T-cell (primary cell): ENCODE measurements around the gene ENTPD6. TPM values are rescaled to one million over a fixed set of nuclear protein-coding genes. Genes with fewer than 3 reads are reported as not detected.

Experiments
- ATAC-seq, 4 experiments: fragments of 200-7000 bp in 3 of 4; fragments of 150-1000 bp in 1 of 4; cut with Tn5 transposase; replicated peaks in 1 of 4; 1 replicate in 3 of 4; 2 replicates in 1 of 4; pipeline ENCODE4 v1.10.0; 2021; ENCODE audit warnings: moderate library complexity in 3 of 4, mild to moderate bottlenecking in 2 of 4, moderate number of reproducible peaks in 1 of 4
- CTCF ChIA-PET, 2 donors: fragments of 300-600 bp; sonication (Branson Sonifier 250); formaldehyde crosslinking; loops; one replicate each; lab custom pipeline; 2022; ENCODE audit warnings: antibody characterized with exemption in 2 of 2; lab: Charles Lee
- POLR2A ChIA-PET, 2 donors: fragments of 300-600 bp; sonication (Branson Sonifier 250); formaldehyde crosslinking; loops; one replicate each; lab custom pipeline; 2022; ENCODE audit warnings: antibody characterized with exemption in 2 of 2; lab: Charles Lee
- DNase-seq, 35 experiments: peaks; one replicate each; pipeline versions ENCODE4 v3.0.0 to v3.0.0-alpha.2; 2013 to 2023
- H3K27ac ChIP-seq: one replicate; pipeline ENCODE4 v1.5.1; 2013; ENCODE audit warnings: low read length
- H3K27me3 ChIP-seq, 2 experiments: replicated peaks in 1 of 2; 1 replicate in 1 of 2; 2 replicates in 1 of 2; pipeline versions ENCODE4 v1.6.1 to v1.7.0; 2013; ENCODE audit warnings: low read length in 1 of 2, mixed read lengths in 1 of 2; ENCODE audit not compliant: control insufficient read depth in 2 of 2, insufficient read depth in 2 of 2; ENCODE audit errors: extremely low read depth in 1 of 2
- H3K36me3 ChIP-seq, 2 donors: 1 replicate in 1 of 2; 2 replicates in 1 of 2; pipeline versions ENCODE4 v1.6.1 to v1.7.0; 2013; ENCODE audit warnings: low read length in 1 of 2; ENCODE audit not compliant: control insufficient read depth in 2 of 2, insufficient read depth in 1 of 2; ENCODE audit errors: extremely low read depth in 1 of 2
- H3K4me1 ChIP-seq, 2 experiments: 1 replicate in 1 of 2; 2 replicates in 1 of 2; pipeline versions ENCODE4 v1.6.1 to v1.7.0; 2013; ENCODE audit warnings: low read length in 2 of 2, mixed read lengths in 1 of 2; ENCODE audit not compliant: insufficient read depth in 2 of 2, control insufficient read depth in 1 of 2; ENCODE audit errors: extremely low read depth in 1 of 2
- H3K4me3 ChIP-seq, 2 donors: 1 replicate in 1 of 2; 2 replicates in 1 of 2; pipeline versions ENCODE4 v1.5.1 to v1.7.0; 2013; ENCODE audit warnings: mild to moderate bottlenecking in 2 of 2, low read length in 1 of 2, moderate library complexity in 1 of 2; ENCODE audit not compliant: control insufficient read depth in 1 of 2; ENCODE audit errors: extremely low read depth in 1 of 2
- H3K9me3 ChIP-seq: 2 replicates; pipeline ENCODE4 v1.7.0; 2013
- H3K27ac Mint-ChIP-seq, 2 donors: one replicate each; pipeline ENCODE4 v1.8.0; 2020 to 2021; ENCODE audit warnings: mild to moderate bottlenecking in 2 of 2, mixed read lengths in 2 of 2
- H3K27me3 Mint-ChIP-seq, 2 donors: one replicate each; pipeline ENCODE4 v1.8.0; 2021 to 2022; ENCODE audit warnings: mixed read lengths in 2 of 2
- H3K36me3 Mint-ChIP-seq: one replicate; pipeline ENCODE4 v1.8.0; 2021; ENCODE audit warnings: mixed read lengths
- H3K4me1 Mint-ChIP-seq, 3 donors: one replicate each; pipeline ENCODE4 v1.8.0; 2020 to 2022; ENCODE audit warnings: mixed read lengths in 3 of 3, mild to moderate bottlenecking in 1 of 3
- H3K4me3 Mint-ChIP-seq, 3 donors: one replicate each; pipeline ENCODE4 v1.8.0; 2020 to 2022; ENCODE audit warnings: mild to moderate bottlenecking in 3 of 3, mixed read lengths in 3 of 3, moderate library complexity in 3 of 3
- H3K9me3 Mint-ChIP-seq, 3 donors: one replicate each; pipeline ENCODE4 v1.8.0; 2020 to 2022; ENCODE audit warnings: mixed read lengths in 3 of 3
- WGBS: methylation state at CpG from one replicate; pipeline ENCODE4 v1.1.5; 2013; ENCODE audit warnings: missing lambda C conversion rate; ENCODE audit not compliant: insufficient coverage; 5-methylcytosine and 5-hydroxymethylcytosine counted together
- total RNA-seq, 35 experiments: library from RNA in 6 of 35; stranded (reverse) in 6 of 35; fragments of 120-200 nt in 1 of 35; gene quantifications; one replicate each; pipeline versions ENCODE4 v1.2.1 to v1.2.4 and lab custom pipeline; 2013 to 2026

The ENTPD6 gene
- total RNA-seq, 5 donors from 2014 or later (not counting 1 experiment from before 2014, with no cell fraction given), result 80.5 to 102 (median 90.9) TPM

GRCh38 chr20:25214819-25215218 is 19.3 kb downstream of the ENTPD6 start:
- DNase-seq (no peak), ATAC-seq (no peak)
- POLR2A ChIA-PET, result no interaction called here
- Histone ChIP-seq H3K27ac (no peak overlapping the region), H3K9me3 (no peaks in the 10 kb centered on the region), H3K36me3 (peaks cover 21 to 51% of the 10 kb centered on the region in 2 donors), H3K4me3 (no peak overlapping the region), H3K27me3 (no peaks in the 10 kb centered on the region), H3K4me1 (no peaks in the 10 kb centered on the region)
- H3K36me3 Mint-ChIP-seq, result peaks cover 47% of the 10 kb centered on the region
- H3K9me3 Mint-ChIP-seq, result no peaks in the 10 kb centered on the region
- no peak overlapping the region for H3K4me3 Mint-ChIP-seq
- WGBS, result no CpG with 5 or more reads among the region's 7 CpGs
- no peak overlapping the region for H3K27ac Mint-ChIP-seq
- CTCF ChIA-PET, result interaction anchor here in 1 of 2 donors (0.6 kb wide), 1 partner anchor 17 kb away, joined by 7 read pairs; no protein-coding TSS in a partner anchor
- no peaks in the 10 kb centered on the region for H3K4me1 Mint-ChIP-seq
- H3K27me3 Mint-ChIP-seq, result no peaks in the 10 kb centered on the region

GRCh38 chr20:25215521-25215920 is 20.0 kb downstream of the ENTPD6 start:
- no peak overlapping the region for H3K27ac Mint-ChIP-seq
- Histone ChIP-seq H3K9me3 (no peaks in the 10 kb centered on the region), H3K4me3 (no peak overlapping the region), H3K36me3 (peaks cover 21 to 51% of the 10 kb centered on the region in 2 donors), H3K27me3 (no peaks in the 10 kb centered on the region), H3K27ac (no peak overlapping the region), H3K4me1 (no peaks in the 10 kb centered on the region)
- 96% methylated on average over 10 of the region's 10 CpGs for WGBS
- H3K36me3 Mint-ChIP-seq, result peaks cover 48% of the 10 kb centered on the region
- CTCF ChIA-PET, result no interaction called here
- H3K9me3 Mint-ChIP-seq, result no peaks in the 10 kb centered on the region
- H3K4me3 Mint-ChIP-seq, result no peak overlapping the region
- POLR2A ChIA-PET, result no interaction called here
- no peak for ATAC-seq
- no peak for DNase-seq
- H3K27me3 Mint-ChIP-seq, result no peaks in the 10 kb centered on the region
- H3K4me1 Mint-ChIP-seq, result no peaks in the 10 kb centered on the region

- H3K27ac ChIP-seq, result no peak overlapping the region
- CTCF ChIA-PET, result interaction anchor here in 1 of 2 donors (0.5 kb wide), 1 partner anchor 149 kb away, joined by 3 read pairs; no protein-coding TSS in a partner anchor
- POLR2A ChIA-PET, result interaction anchor here in 1 of 2 donors (0.7 kb wide), 1 partner anchor 27 kb away, joined by 3 read pairs; no protein-coding TSS in a partner anchor
- Mint-ChIP-seq H3K36me3 (peaks cover 50% of the 10 kb centered on the region), H3K27ac (no peak overlapping the region), H3K9me3 (no peaks in the 10 kb centered on the region), H3K4me1 (no peaks in the 10 kb centered on the region), H3K27me3 (no peaks in the 10 kb centered on the region), H3K4me3 (no peak overlapping the region)
- H3K4me1 ChIP-seq, result no peaks in the 10 kb centered on the region
- H3K4me3 ChIP-seq, result no peak overlapping the region
- DNase-seq (no peak), ATAC-seq (no peak)
- peaks cover 19 to 55% of the 10 kb centered on the region in 2 donors for H3K36me3 ChIP-seq
- H3K27me3 ChIP-seq, result no peaks in the 10 kb centered on the region
- no peaks in the 10 kb centered on the region for H3K9me3 ChIP-seq
- 98% methylated on average over 6 of the region's 16 CpGs for WGBS
Observed at GRCh38 chr20:25216199-25216945, 20.9 kb downstream of the ENTPD6 start.

GRCh38 chr20:25217161-25218108 is 21.9 kb downstream of the ENTPD6 start:
- Mint-ChIP-seq H3K27ac (no peak overlapping the region), H3K27me3 (no peaks in the 10 kb centered on the region), H3K4me3 (no peak overlapping the region), H3K4me1 (no peaks in the 10 kb centered on the region), H3K9me3 (no peaks in the 10 kb centered on the region), H3K36me3 (peaks cover 41% of the 10 kb centered on the region)
- Histone ChIP-seq H3K9me3 (no peaks in the 10 kb centered on the region), H3K27me3 (no peaks in the 10 kb centered on the region), H3K27ac (no peak overlapping the region), H3K4me3 (no peak overlapping the region), H3K4me1 (no peaks in the 10 kb centered on the region), H3K36me3 (peaks cover 20 to 45% of the 10 kb centered on the region in 2 donors)
- CTCF ChIA-PET, result interaction anchor here in 1 of 2 donors (0.5 kb wide), 1 partner anchor 150 kb away, joined by 3 read pairs; no protein-coding TSS in a partner anchor
- POLR2A ChIA-PET, result no interaction called here
- WGBS, result 95% methylated on average over 15 of the region's 21 CpGs
- DNase-seq (no peak), ATAC-seq (no peak)

GRCh38 chr20:25218109-25218486 is 22.6 kb downstream of the ENTPD6 start:
- Histone ChIP-seq H3K4me3 (no peak overlapping the region), H3K27me3 (no peaks in the 10 kb centered on the region), H3K36me3 (peaks cover 20 to 43% of the 10 kb centered on the region in 2 donors), H3K9me3 (no peaks in the 10 kb centered on the region), H3K4me1 (no peaks in the 10 kb centered on the region), H3K27ac (no peak overlapping the region)
- H3K36me3 Mint-ChIP-seq, result peaks cover 41% of the 10 kb centered on the region
- ATAC-seq, result no peak
- H3K4me3 Mint-ChIP-seq, result no peak overlapping the region
- no peaks in the 10 kb centered on the region for H3K9me3 Mint-ChIP-seq
- WGBS, result 89% methylated on average over 7 of the region's 8 CpGs
- ChIA-PET CTCF (interaction anchor here in 1 of 2 donors (0.6 kb wide), 1 partner anchor 17 kb away, joined by 3 read pairs; no protein-coding TSS in a partner anchor), POLR2A (no interaction called here)
- H3K27ac Mint-ChIP-seq, result no peak overlapping the region
- no peaks in the 10 kb centered on the region for H3K4me1 Mint-ChIP-seq
- no peaks in the 10 kb centered on the region for H3K27me3 Mint-ChIP-seq
- DNase-seq, result no peak

- Histone ChIP-seq H3K4me1 (no peaks in the 10 kb centered on the region), H3K9me3 (no peaks in the 10 kb centered on the region), H3K36me3 (peaks cover 21 to 39% of the 10 kb centered on the region in 2 donors), H3K27ac (no peak overlapping the region), H3K4me3 (no peak overlapping the region), H3K27me3 (no peaks in the 10 kb centered on the region)
- Mint-ChIP-seq H3K4me3 (no peak overlapping the region), H3K4me1 (no peaks in the 10 kb centered on the region), H3K36me3 (peaks cover 41% of the 10 kb centered on the region), H3K9me3 (no peaks in the 10 kb centered on the region), H3K27ac (no peak overlapping the region), H3K27me3 (no peaks in the 10 kb centered on the region)
- ChIA-PET POLR2A (no interaction called here), CTCF (interaction anchor here in 1 of 2 donors (0.6 kb wide), 1 partner anchor 18 kb away, joined by 3 read pairs; no protein-coding TSS in a partner anchor)
- DNase-seq (no peak), ATAC-seq (no peak)
- WGBS, result 92% methylated on average over 9 of the region's 12 CpGs
Observed at GRCh38 chr20:25218492-25218891, 23.0 kb downstream of the ENTPD6 start.
